Caki2 (cell line): ENCODE data around the gene TMEM238L. TPM values are rescaled to one million over a fixed set of nuclear protein-coding genes. Genes with fewer than 3 reads are reported as not detected.
A peak's percentile ranks its signal among the peaks of the same experiment; 100 is the strongest.

Source experiments
- DNase-seq: peaks from one replicate; pipeline ENCODE4 v3.0.0-alpha.2; 2015; ENCODE audit warnings: low read depth
- in situ Hi-C: cut with HindIII; loops from 2 replicates; pipeline ENCODE4 v1.10.0; 2016; ENCODE audit warnings: low sequenced_read_pairs, low pct_unique_long_range_greater_than_20kb, mixed read lengths
- total RNA-seq: library from RNA; depleted of rRNA; stranded (reverse); fragments of >200 nt; shearing (Covaris generic); gene quantifications from 2 replicates; pipeline ENCODE4 v1.2.3, GENCODE V29; 2014; ENCODE audit warnings: low replicate concordance

The TMEM238L gene
- total RNA-seq, 1 experiment from 2014 or later = not detected

- in situ Hi-C loops = no loop called here
- DNase-seq = no peak
These were observed 3.8 kb upstream of the TMEM238L start for GRCh38 chr17:10807704-10808128.

GRCh38 chr17:10806545-10807262 is 2.8 kb upstream of the TMEM238L start:
- in situ Hi-C loops = no loop called here
- no peak for DNase-seq

GRCh38 chr17:10805911-10806310 is 2.0 kb upstream of the TMEM238L start:
- DNase-seq = no peak
- in situ Hi-C loops = no loop called here

GRCh38 chr17:10804546-10804945 is 647 bp upstream of the TMEM238L start:
- in situ Hi-C loops = no loop called here
- DNase-seq = no peak

GRCh38 chr17:10803350-10803749 is 549 bp downstream of the TMEM238L start:
- no peak for DNase-seq
- in situ Hi-C loops = no loop called here

GRCh38 chr17:10802496-10803284 is 1.2 kb downstream of the TMEM238L start:
- no peak for DNase-seq
- in situ Hi-C loops = no loop called here

- in situ Hi-C loops = no loop called here
- no peak for DNase-seq
These were observed 4.5 kb downstream of the TMEM238L start for GRCh38 chr17:10799407-10799806.

- in situ Hi-C loops = no loop called here
- no peak for DNase-seq
These were observed 5.0 kb downstream of the TMEM238L start for GRCh38 chr17:10798910-10799309.

- no peak for DNase-seq
- in situ Hi-C loops = no loop called here
These were observed 5.6 kb downstream of the TMEM238L start for GRCh38 chr17:10798332-10798749.

- DNase-seq = no peak
- in situ Hi-C loops = no loop called here
These were observed 6.2 kb downstream of the TMEM238L start for GRCh38 chr17:10797476-10798328.

GRCh38 chr17:10793816-10794215 is 10.1 kb downstream of the TMEM238L start:
- in situ Hi-C loops = no loop called here
- peak; percentile 11 for DNase-seq

GRCh38 chr17:10793256-10793655 is 10.6 kb downstream of the TMEM238L start:
- DNase-seq = no peak
- in situ Hi-C loops = no loop called here

GRCh38 chr17:10792151-10792550 is 11.7 kb downstream of the TMEM238L start:
- in situ Hi-C loops = no loop called here
- no peak for DNase-seq

- in situ Hi-C loops = no loop called here
- no peak for DNase-seq
These were observed 13.2 kb downstream of the TMEM238L start for GRCh38 chr17:10790491-10791401.

- DNase-seq = no peak
- in situ Hi-C loops = no loop called here
These were observed 14.1 kb downstream of the TMEM238L start for GRCh38 chr17:10789694-10790271.

- in situ Hi-C loops = no loop called here
- DNase-seq = no peak
These were observed 16.4 kb downstream of the TMEM238L start for GRCh38 chr17:10787306-10788045.

GRCh38 chr17:10785295-10785694 is 18.6 kb downstream of the TMEM238L start:
- DNase-seq = no peak
- in situ Hi-C loops = no loop called here
